IMR-90 (cell line): ENCODE measurements around the gene EPHA6.

Experiments
- CEBPB ChIP-seq: IDR thresholded peaks from 2 replicates; pipeline ENCODE4 v1.6.1; 2012; ENCODE audit warnings: low read depth, low read length, improper control_type of control experiment
- CHD1 ChIP-seq: IDR thresholded peaks from 2 replicates; pipeline ENCODE4 v1.6.1; 2012; ENCODE audit warnings: low read depth, low read length, improper control_type of control experiment
- CTCF ChIP-seq: conservative IDR thresholded peaks from 2 replicates; pipeline ENCODE4 v1.5.1; 2012; ENCODE audit warnings: mild to moderate bottlenecking, low read depth, low read length, improper control_type of control experiment
- FOS ChIP-seq: fragments of 150-350 bp; IDR thresholded peaks from 2 replicates; pipeline ENCODE4 v1.6.1; 2016; ENCODE audit warnings: low read depth, low read length
- MAZ ChIP-seq: IDR thresholded peaks from 2 replicates; pipeline ENCODE4 v1.6.1; 2012; ENCODE audit warnings: low read depth, mild to moderate bottlenecking, low read length, improper control_type of control experiment, moderate library complexity, borderline replicate concordance
- MXI1 ChIP-seq: IDR thresholded peaks from 2 replicates; pipeline ENCODE4 v1.6.1; 2012; ENCODE audit warnings: low read depth, mild to moderate bottlenecking, low read length, moderate library complexity, borderline replicate concordance
- NFE2L2 ChIP-seq: fragments of 150-350 bp; IDR thresholded peaks from 2 replicates; pipeline ENCODE4 v1.6.1; 2016; ENCODE audit warnings: low read depth, mild to moderate bottlenecking, low read length
- POLR2A ChIP-seq: IDR thresholded peaks from 2 replicates; pipeline ENCODE4 v1.6.1; 2012; ENCODE audit warnings: mild to moderate bottlenecking, low read depth, low read length
- RAD21 ChIP-seq: IDR thresholded peaks from 2 replicates; pipeline ENCODE4 v1.6.1; 2012; ENCODE audit warnings: low read length, improper control_type of control experiment
- RFX5 ChIP-seq: IDR thresholded peaks from 2 replicates; pipeline ENCODE4 v1.8.0; 2012; ENCODE audit warnings: low read depth, mild to moderate bottlenecking, low read length, moderate library complexity
- SMC3 ChIP-seq: fragments of 150-350 bp; IDR thresholded peaks from 2 replicates; pipeline ENCODE4 v1.6.1; 2016; ENCODE audit warnings: low read depth, mild to moderate bottlenecking, antibody characterized with exemption, low read length, moderate library complexity
- TF ChIP-seq, protein P1 (sequence below): fragments of 150-350 bp; IDR thresholded peaks from 2 replicates; pipeline ENCODE4 v1.6.1; 2017; ENCODE audit warnings: mild to moderate bottlenecking, antibody characterized with exemption, low read length, low read depth

GRCh38 chr3:96877510-96877909 lies 63.1 kb downstream of the EPHA6 start:
- TF ChIP-seq RFX5 (no peak), CTCF (no peak), MXI1 (no peak), POLR2A (no peak), MAZ (no peak), RAD21 (no peak), SMC3 (no peak), CHD1 (no peak), CEBPB (no peak), NFE2L2 (no peak), FOS (no peak)
- TF ChIP-seq, protein P1, sequence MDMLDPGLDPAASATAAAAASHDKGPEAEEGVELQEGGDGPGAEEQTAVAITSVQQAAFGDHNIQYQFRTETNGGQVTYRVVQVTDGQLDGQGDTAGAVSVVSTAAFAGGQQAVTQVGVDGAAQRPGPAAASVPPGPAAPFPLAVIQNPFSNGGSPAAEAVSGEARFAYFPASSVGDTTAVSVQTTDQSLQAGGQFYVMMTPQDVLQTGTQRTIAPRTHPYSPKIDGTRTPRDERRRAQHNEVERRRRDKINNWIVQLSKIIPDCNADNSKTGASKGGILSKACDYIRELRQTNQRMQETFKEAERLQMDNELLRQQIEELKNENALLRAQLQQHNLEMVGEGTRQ: no peak
